Measurements from ENCODE around the gene MIER1.
A peak's percentile ranks its signal among the peaks of the same experiment; 100 is the strongest.
"Not testable (repeated sequence)": the region's sequence is repeated elsewhere in the genome, so short reads cannot be mapped to it uniquely, and the experiment has no call there.

The MIER1 gene

GRCh38 chr1:66938613-66939012 lies 13.8 kb downstream of the MIER1 start:
- no peak for DNase-seq (ENCODE audit: low read depth)

GRCh38 chr1:66940981-66941380 lies 16.2 kb downstream of the MIER1 start:
- peak; percentile 11 for DNase-seq (ENCODE audit: low read depth)

DNA sequence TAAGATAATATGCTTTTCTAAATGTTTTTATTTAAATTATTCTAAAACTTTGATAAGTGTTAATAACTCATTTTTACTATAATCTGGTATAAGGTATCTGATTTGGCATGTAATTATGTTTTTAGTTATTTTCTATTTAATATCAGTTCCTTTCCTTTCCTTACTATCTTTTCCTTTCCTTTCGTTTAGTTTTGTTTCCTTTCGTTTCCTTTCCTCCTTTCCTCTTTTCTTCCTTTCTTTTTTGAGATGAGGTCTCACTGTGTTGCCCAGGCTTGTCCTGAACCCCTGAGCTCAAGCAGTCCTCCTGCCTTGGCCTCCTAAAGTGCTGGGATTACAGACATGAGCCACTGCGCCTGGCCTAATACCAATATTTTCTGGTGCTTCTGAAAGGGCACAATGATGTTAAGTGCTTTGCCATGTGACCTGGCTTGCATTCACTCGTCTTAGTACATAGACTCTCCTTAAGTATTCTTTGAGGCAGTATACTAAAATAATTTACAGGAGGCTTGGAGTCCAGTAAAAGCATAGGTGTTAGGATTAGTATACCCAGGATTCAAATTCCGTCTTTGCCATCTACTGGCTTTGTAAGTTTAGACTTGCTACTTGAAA lies 18.7 kb downstream of the MIER1 start:
- no peak for DNase-seq (ENCODE audit: low read depth)

DNA sequence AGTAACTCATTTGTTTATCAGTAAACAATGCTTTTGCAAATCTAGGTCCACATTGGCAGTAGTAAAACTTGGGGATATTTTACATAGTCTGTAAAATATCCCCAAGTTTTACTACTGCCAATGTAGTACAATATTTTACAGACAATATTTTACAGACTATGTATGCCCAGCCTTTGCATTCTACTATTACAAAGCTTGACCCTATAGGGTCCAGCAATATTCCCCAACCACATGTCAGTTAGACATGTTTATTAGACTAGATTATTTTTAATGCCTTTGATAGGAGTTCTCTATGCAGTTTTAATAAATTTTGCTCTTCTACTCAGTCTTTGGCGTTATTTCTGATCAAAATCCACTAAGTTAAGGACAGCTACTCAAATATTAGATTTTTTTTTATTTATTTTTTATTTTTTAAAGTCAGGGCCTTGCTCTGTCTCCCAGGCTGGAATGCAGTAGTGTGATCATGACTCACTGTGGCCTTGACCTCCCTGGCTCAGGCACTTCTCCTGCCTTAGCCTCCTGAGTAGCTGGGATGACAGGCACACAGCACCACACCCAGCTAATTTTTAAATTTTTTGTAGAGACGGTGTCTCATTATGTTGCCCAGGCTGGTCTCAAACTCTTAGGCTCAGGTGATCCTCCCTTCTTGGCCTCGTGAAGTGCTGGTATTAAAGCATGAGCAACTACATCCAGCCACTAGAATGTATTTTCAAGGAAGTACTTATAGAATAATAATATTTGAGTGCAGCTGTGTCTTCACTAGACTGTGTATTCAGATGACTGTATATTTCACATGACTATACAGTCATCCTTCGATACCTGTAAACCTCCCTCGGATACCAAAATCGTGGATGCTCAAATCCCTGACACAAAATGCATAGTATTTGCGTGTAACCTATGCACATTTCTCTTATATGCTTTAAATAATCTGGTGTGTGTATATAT lies 19.8 kb downstream of the MIER1 start:
- peak; percentile 64 for DNase-seq (ENCODE audit: low read depth)

DNA sequence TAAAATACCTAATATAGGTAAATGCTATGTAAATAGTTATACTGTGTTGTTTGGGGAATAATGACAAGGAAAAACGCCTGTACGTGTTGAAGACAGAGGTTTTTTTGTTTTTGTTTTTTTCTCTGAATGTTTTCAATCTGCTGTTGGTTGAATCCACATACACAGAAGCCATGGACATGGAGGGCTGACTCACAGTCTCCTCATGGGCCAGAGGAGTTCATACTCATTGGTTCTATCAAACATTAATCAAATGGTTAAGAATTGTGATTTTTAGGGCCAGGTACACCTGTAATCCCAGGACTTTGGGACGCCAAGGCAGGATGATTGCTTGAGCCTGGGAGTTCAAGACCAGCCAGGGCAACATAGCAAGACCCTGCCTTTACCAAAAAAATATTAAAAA lies 20.5 kb downstream of the MIER1 start:
- no peak for DNase-seq (ENCODE audit: low read depth)

GRCh38 chr1:66947267-66947666 lies 22.5 kb downstream of the MIER1 start:
- DNase-seq (ENCODE audit: low read depth): peak; percentile 30

DNA sequence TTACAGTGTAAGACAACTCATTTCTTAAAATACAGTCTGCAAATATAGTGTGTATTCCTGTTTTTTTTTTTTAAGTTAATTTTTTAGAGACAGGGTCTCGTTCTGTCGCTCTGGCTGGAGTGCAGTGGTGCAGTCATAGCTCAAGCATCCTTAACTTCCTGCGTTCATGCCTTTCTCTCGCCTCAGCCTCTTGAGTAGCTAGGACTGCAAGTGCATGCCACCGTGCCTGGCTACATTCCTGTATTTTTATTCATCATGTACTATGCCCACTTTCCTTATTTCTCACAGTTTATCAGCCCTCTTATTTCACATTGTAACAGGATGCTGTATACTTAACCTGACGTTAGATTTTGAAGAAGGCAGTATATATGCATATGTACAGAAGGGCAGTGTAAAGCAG lies 26.7 kb downstream of the MIER1 start:
- DNase-seq (ENCODE audit: low read depth): peak; percentile 10

- no peak for DNase-seq (ENCODE audit: low read depth)
Measured at GRCh38 chr1:66954208-66954607, 29.4 kb downstream of the MIER1 start.

DNA sequence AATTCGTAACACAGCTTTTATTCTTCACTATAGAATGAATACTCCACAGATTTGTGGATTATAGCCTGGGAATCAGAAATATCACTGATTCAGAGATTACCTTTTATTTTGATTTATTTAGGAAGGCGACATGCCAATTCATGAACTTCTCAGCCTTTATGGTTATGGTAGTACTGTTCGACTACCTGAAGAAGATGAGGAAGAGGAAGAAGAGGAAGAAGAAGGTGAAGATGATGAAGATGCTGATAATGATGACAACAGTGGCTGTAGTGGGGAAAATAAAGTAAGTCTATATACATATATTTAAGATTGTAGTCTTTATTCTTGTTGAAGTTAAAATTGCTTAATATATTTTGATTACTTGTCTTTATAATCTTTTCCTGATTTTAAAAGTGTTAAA lies 33.1 kb downstream of the MIER1 start:
- DNase-seq (ENCODE audit: low read depth): no peak

GRCh38 chr1:66966188-66966873 lies 41.5 kb downstream of the MIER1 start:
- DNase-seq (ENCODE audit: low read depth): not testable (repeated sequence)

- DNase-seq (ENCODE audit: low read depth): peak; percentile 39
Measured at GRCh38 chr1:66968574-66968973, 43.8 kb downstream of the MIER1 start.

- DNase-seq (ENCODE audit: low read depth): no peak
Measured at GRCh38 chr1:66978201-66978600, 53.4 kb downstream of the MIER1 start.

GRCh38 chr1:66979621-66980020 lies 54.8 kb downstream of the MIER1 start:
- not testable (repeated sequence) for DNase-seq (ENCODE audit: low read depth)

DNA sequence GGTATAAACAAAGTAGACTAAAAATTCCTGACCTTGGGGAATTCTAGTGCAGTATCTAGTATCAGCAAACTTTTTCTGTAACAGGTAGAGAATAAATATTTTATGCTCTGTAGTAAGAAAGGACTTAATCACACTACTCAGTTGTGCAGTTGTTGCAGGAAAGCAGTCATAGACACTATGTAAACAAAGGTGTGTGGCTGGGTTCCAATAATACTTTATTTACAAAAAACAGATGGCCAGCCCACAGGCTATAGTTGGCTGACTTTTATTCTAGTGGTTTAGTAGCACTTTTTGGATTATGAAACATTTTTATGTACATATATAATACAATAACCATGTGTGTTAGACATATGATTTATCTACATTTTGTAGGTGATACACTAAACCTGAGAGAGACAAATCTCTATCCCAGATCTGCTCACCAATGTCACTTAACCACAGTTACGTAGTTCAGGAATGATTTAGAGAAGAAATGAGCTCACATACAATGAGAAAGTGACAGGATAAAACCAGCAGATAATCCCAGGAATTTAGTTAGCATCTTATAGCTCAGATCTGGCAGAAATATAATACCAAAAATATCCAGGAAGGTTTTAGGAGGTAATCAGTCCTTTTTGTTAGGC lies 56.1 kb downstream of the MIER1 start:
- peak; percentile 55 for DNase-seq (ENCODE audit: low read depth)

DNA sequence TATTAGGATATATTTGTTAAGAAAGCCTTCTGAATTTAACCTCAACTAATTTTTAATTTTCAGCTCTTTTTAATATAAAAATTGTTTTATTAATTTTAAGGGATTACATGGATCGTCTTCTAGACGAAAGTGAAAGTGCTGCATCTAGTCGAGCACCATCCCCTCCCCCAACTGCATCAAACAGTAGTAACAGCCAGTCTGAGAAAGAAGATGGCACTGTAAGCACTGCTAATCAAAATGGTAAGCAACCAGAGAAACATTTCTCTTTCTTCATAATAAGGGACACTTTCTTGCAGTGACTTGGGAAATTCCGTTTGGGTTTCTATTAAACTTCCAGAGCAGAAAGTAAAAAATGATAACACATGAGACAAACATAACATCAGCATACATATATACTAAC lies 56.9 kb downstream of the MIER1 start:
- DNase-seq (ENCODE audit: low read depth): peak; percentile 38

DNA sequence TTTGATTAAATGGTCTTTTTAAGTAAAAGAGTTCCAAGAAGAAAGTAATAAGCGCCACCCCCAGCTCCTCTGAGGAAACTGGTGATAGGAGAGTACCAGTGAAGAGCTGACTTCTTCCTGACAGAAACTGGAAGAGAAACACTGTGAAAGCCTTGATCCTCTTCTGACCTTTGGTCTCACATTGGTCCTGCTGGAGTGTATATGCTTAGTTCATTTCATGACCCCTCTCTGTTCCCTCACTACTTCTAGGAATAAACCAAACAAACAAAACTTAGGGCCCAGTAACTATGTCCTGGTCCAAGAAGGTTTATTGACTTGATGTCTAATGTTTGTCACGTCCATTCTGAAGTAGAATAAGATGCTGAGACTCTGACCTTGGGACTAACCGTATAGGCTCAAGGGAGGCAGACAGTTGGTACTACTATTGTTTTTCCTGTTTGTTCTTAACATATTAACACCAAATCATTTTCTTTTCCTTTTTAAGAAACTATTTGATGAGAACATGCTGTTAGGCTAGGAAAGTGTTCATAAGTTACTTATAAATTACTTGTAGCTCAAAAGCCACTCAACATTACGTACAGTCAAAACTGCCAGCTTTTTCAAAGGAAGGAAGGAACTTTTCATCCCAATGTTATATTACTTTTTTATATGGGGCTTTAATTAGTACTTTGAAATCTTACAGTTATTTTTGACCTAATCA lies 57.9 kb downstream of the MIER1 start:
- no peak for DNase-seq (ENCODE audit: low read depth)

- no peak for DNase-seq (ENCODE audit: low read depth)
Measured at GRCh38 chr1:66984491-66984890, 59.7 kb downstream of the MIER1 start.

DNA sequence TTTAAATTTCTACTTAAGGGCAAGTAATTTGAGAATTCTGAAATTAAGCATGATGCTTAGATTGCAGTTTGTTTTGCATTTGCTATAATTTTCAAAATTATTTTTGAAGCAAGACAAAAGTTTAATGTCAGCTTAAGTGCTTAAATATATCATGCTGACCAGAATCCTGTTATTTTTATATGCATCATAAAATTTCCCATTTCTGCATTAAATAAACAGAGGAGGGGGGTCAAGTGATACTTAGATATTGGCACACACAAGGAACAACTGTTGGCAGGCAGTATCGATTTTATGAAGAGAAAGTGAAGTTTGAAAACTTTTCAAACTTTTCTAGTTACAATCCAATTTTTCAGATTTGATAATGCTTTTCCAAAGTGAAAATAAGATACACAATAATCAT lies 61.0 kb downstream of the MIER1 start:
- DNase-seq (ENCODE audit: low read depth): no peak

DNA sequence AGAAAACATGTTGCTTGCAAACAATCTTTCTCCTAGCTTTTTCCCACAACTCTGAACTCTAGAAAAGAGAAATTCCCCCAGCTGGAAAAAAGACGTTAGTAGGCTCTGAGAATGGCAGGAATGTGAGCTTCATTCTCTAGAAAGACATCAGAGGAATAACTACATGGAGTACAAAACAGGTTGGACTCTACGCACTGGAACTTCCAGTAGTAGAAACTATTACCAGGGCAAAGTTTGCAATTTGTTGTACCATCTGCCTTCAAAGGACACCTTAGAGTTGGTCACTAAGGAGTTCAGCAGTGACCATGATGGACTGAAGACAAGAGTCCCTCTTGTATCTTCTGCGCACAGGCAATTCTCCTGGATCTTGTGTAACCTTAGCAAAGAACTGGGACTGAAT lies 68.3 kb downstream of the MIER1 start:
- no peak for DNase-seq (ENCODE audit: low read depth)

GRCh38 chr1:66996018-66996682 lies 71.4 kb downstream of the MIER1 start:
- peak; percentile 68 for DNase-seq (ENCODE audit: low read depth)

DNA sequence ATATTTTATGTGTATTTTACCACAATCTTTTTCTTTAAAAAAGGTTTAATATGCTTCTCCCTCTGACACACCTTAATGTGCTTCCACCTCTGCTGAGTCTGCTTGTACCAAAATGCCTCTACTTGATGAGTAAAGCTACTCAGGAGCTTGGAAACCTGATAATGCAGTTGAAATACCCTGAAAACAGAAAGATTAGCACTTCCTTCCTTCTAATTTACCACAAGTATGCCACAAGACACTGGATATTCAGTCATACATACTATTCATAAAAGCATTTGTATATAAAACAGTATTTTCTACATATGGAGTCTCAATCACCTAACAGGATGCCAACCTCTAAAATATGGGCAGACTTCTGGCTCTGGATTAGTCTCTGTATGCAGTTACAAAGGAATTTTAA lies 74.2 kb downstream of the MIER1 start:
- DNase-seq (ENCODE audit: low read depth): no peak

All from fibroblast of gingiva (primary cell).